GM18907 (cell line): ENCODE measurements around the gene TMPRSS6.

Experiments
- ATAC-seq: cut with Tn5 transposase; IDR thresholded peaks from one replicate; pipeline ENCODE4 v1.9.1; 2021; ENCODE audit warnings: mild to moderate bottlenecking, moderate library complexity; ENCODE audit not compliant: unreplicated experiment

Gene TMPRSS6

DNA sequence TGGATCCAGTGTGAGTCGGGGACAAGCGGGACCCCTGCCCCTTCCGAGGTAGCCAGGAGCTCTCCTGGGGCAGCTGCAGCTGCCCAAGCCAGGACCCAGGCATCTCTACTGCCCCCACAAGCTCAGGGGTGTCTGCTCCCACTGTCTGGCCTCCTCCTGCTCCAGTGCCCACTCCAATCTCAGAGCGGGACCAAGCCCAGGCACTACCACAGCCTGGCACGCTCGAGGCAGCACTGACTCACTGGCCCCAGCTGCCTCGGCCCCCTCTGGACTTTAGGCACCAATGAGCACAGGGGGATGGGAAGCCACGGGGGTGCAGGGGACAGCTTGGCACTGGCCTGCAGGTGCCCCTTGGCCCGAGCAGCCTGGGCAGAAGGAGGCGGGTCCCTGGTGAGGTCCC lies 32.0 kb upstream of the TMPRSS6 start:
- no peak for ATAC-seq

DNA sequence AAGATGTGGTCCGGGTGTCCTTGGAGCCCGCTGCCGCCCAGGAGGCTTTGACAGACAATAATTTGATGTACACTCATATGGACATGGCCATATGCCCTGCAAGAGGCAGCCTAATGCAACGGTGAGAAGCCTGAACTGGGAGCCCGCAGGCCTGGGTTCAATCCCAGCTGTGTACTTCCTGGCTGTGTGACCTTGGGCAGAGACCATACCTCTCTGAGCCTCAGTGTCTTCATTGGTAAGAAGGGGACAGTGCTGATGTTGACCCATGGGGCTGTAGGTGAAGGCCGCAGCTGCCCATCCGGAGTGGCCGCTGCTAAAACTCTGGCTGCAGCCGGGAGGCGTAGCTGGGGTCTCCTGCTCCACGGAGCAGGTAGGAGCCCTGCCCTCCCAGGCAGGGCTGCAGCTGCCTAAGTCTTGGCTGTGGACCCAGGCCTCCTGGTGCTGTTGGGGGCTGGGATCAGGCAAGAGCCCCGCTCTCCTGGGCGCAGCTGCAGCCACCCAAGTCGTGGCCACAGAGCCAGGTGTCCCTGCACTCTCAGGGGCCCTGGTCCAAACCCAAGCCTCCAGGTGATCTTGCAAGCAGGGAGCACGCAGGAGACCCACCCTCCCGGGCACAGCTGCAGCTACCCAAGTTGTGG lies 31.3 kb upstream of the TMPRSS6 start:
- no peak for ATAC-seq

DNA sequence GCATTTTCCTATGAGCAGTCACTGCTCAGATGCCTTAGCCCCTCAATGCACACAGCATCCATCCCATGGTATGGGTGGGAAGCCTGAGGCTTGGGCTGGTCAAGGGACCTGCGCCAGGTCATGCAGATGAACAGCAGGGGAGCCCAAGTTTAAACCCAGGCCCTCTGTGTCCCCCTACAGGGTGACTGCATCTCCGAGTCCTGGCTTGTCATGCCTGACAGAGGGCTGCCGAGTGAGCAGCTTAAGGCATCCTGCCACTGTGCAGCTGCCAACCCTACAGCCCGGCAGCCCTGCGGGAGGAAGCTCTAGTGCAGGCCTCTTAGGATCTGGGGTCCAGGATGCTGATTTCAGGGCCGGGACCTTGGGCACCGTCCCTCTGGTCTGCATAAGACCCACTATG lies 30.2 kb upstream of the TMPRSS6 start:
- no peak for ATAC-seq

DNA sequence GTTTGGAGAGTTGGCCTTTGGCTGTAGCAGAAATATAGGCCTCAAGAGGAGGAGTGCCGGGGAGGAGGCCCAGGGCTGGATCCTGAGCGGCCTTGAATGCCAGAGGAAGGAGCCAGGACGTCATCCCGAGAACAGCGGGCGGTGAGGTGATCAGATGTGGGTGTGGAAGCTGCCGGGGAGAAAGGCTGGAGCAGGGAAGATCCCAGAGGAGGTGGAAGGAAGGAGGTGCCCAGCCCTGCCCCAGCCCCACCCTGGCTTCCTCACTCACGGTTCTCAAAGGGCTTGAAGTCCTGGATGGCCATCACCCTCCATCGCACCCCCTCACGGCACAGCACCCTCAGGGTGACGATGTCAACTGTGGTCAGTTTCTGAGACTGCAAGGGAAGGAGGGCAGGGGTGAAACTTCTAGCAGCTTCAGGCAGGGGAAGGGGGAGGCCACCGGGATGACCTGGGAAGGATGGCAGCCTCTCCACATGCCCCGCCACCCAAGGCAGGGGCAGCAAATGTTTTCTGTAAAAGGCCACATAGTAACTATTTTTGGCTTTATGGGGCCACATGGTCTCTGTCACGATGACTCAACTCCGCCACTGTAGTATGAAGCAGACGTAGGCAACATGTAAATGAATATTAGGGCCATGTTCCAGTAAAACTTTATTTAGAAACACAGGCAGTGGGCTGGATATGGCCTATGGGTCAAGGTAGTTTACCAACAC lies 29.5 kb upstream of the TMPRSS6 start:
- ATAC-seq = no peak

DNA sequence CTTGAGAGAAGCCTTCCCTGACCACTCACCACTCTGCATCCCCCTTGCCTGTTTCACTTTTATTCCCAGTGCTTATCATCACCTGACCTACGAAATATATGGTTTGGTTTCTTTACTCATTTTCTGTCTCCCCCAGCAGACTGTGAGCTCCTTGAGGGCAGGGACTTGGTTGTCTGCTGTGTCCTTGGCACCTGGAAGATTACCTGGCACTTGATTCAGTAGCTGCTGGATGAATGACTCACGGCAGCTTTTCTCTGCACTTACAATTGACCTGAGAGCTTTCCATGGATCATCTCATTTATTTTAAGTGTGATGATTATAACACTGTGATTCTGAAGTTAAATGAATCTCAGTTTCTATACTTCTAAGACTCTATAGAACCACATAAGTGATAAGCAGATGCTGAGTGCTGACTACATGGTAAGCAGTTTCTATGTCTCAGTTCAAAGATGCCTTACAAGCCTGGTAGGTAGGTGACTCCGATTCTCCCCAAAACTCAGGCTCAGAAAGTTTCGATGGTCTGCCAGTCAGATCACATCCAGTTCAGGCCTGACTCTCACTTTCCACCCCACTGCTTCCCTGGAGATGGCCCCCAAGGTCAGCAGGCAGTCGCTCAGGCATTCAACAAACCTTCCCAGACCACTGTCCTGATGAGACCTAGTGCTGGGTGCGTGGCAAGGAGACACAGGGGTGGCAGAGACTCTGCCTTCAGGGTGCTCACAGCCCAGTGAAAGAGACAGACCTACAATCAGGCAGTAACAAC lies 28.6 kb upstream of the TMPRSS6 start:
- ATAC-seq = no peak

DNA sequence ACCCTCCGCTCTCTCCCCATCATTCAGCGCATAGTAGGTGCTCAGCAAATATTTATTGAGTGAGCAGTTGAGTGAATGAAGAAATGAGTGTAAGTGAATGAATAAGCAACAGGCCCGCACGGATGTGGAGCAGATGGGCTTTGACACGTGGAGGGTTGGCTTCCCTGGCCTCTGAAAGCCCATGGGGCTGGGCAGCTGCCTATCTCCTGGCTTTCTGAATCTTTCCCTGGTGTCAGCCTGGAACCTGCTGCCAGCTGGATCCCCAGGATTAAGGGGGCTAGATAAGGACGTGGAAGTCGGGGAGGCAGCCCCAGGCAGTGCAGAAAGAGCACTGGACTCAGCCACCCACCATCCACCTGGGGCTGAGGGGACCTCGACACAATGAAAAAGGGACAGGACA lies 27.6 kb upstream of the TMPRSS6 start:
- ATAC-seq = no peak

DNA sequence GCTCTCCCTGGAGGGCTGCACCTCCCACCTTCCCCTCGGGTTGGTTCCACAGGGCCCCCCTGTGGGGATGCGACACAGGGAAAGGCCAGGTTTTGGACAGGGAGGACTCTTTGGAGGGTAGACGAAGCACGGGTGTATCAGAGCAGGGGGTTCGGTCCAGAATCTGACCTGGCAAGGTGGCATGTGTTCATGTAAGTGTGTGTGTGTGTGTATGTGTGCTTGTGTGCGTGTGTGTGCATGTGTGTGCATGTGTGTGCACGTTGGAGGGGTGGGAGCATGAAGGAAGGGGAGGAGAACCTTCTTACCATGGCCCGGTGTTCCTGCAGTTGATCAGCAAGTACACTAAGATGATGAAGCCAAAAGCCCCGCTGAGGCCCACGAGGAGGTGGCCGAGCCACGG lies 25.5 kb upstream of the TMPRSS6 start:
- no peak for ATAC-seq

DNA sequence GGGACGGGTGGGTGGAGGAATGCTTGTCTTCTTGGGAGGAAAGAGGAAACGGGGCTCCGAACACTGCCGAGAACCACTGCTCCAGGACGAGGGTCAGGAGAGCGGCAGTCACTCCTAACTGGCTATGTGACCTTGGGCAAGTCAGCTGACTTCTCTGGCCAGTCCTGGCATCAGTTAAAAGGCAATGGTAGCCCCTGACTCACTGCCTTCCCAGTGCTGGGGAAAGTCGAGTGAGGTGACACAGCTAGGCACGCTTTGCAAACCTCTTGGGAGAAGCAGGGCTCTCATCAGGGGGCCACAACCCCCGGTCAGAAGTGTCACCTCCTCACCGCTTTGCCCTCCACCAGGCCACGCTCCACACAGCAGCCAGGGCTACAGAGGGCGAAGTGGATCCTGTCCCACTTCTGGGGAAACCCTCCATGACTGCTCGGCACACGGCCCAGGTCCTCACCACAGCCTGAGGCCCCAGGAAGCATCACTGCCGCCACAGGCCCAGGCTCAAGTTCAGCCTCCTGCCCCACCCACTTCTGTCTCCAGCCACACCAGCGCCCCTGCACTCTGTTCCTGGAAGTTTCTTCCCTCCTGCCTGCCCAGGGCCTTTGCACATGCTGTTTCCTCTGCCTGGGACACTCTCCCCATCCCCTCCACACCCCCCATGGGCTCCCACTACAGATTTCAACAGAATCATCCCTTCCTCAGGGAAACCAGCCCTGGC lies 23.9 kb upstream of the TMPRSS6 start:
- ATAC-seq = no peak

DNA sequence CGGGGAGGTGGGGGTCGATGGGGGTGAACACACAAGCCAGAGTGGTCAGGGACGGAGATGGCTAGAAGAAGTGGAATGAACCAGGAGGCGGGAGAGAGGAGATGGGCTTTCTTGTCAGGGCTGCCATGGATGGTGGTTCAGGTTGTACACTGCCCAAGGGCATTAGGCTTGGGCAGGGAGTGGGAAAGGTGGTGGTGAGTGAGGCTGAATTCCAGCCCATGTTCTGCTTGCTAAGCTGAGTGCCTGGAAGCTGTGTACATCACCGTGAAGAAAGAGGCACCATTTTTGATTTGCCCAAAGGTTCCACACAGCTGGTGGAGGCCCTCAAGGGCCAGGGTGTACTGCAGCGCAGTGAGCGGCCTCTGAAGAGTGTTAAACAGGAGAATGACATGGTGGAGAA lies 23.3 kb upstream of the TMPRSS6 start:
- ATAC-seq = no peak

DNA sequence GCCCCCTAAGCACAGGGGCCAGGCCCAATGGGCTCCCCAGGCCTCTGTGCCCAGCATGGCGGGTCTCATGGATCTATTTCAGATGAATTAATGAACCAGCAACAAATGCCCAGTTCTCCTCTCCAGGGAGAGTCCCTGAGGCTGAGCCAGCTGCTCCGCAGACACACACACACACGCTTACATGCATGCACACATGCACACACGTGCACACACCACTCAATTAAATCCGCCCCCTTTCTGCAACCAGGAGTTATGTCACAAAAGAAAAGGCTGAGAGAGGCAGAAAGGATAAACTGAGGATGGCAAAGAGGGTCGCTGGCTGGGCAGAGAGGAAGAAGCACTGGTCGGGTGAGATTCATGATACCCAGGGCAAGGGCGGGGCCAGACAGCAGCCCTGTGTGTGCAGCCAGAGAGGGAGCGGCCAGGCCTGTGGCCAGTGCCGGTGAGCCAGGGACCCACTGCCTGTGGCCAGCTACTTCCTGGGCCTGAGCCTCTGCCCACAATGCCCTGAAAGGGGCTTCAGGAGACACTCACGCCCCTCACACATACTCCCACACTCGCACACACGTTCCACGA lies 20.4 kb upstream of the TMPRSS6 start:
- no peak for ATAC-seq

DNA sequence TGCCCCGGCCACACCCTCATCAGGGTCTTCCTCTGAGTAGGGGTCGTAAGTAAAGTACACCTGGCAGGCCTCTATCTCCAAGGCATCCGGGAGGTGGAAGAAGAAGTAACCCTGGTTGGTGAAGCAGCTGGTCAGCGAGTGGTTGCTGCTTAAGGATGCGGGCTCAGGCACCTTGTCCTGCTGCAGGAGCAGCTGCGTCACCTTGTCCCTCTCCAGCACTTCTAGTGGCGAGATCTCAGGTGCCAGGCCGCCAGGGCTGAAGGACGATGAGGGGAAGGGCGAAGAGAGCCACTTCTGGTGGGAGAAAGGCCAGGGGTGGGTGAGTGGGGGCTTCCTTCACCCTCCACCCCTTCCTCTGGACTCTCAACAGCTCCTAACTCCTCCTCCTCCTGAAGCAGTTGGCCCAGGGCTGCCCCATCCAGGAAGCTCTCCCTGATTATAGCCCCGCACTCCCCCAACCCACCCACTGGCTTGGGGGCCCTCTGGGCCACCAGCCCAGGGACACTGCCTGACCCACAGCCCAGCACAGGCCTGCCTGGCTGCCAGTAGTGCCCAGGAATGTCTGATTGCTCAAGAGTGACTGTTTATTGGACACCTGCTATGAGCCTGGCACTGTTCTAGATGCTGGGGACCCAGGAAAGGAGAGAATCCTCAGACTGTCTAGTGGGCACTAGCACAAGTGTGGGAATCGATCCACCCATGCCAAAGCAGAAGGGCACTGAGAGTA lies 19.2 kb upstream of the TMPRSS6 start:
- ATAC-seq = no peak

DNA sequence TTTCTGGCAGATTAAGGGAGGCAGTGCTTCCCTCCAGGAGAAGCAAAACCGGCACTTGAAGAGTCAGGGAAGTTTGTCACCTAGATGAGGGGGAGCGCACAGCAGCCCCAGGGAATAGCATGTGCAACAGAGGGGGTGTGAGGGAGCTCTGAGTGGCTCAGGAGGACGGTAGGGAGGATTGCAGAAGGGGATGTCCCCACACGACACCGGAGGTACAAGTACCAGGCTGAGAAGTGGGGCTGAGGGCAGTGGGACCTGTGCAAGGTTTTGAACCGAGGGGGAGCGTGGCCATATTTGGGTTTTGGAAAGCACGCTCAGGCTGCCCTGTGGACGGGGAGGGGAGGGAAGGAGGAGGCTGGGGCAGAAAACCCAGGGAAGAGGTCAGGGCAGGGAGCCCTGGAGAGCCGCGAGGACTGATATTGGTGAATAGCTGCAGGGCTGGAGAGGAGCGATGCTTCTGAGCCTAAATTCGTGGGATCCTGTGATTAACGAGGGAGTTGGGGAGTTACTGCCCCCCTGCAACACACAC lies 17.9 kb upstream of the TMPRSS6 start:
- ATAC-seq = no peak

DNA sequence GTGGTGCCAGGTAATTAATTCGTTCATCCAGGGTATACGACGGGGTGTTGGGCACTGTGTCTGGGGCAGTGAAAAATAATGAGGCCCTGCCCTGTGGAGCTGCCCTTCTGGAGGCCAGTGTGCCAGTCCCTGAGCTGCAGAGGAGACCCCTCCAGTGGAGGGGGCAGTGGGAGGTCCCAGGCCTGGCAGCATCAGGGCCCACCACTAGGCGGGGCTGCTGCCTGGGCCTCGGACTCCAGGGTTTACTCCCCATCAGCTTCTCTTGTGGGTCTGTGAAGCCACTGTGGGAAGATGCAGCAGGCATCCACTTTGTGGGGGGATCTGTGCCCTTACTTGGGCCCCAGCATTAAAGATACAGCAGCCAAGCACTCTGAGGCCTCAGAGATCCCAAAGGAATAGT lies 17.4 kb upstream of the TMPRSS6 start:
- no peak for ATAC-seq

DNA sequence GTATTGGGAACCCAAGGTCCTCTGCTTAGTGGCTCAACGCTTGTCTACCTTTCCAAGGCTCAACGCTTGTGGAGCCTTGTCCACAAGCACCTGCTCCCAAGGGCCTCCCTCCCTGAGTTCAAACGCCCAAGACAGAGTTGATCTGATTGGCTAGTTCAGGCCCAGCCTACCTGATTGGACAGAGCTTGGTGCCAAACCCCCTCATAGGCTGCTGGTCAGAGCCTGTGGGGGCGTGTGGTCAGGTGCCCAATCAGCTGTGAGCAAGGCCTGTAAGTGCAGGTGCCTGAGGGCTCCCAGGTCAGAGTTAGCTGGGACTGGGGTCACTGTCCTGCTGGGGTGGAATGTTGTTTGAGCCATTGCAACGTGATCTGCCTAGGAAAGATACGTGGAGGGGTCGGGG lies 16.9 kb upstream of the TMPRSS6 start:
- no peak for ATAC-seq

DNA sequence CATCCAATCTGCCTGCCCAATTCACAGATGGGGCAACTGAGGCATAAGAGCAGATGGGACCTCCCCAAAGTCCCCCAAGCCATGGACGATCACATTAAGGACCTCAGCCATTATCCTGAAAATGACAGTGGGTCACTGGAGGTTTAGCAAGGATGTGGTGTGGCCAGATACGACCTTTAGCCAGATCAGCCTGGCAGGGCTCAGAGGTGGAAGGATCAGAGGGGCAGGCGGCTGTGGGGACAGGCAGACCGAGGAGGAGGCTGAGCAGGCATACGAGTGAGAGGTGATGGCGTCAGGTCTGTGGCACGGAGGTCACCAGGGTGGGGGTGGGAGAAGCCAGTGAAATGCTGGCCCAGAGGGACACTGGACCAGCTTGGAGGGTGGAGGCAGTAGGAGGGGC lies 14.1 kb upstream of the TMPRSS6 start:
- no peak for ATAC-seq

DNA sequence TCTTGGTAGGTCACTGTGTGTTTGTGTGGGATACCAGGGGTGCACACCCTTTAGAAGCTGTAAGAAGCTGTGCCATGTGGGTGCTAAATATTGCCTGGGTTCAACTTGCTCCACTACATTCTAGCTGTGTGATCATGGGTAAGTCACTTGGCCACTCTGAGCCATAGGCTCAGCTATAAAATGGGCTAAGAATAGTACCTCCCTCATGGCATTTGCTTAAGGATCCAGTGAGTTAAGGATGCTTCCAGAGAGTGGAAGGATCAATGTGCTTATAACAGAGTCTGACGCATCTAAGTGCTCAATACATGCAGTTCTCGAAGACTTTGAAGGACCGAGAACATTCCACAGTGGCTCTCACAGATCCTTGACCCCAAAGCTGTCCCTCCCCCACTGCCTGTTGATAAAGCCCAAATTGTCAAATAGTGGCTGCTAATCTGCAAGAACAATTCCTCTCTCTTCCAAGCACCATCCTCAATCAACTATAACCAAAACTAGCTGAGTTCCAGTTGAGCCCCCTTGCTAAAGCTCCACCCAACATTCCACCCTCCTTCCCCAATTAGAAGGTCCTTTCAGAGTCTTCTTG lies 13.2 kb upstream of the TMPRSS6 start:
- ATAC-seq = no peak

DNA sequence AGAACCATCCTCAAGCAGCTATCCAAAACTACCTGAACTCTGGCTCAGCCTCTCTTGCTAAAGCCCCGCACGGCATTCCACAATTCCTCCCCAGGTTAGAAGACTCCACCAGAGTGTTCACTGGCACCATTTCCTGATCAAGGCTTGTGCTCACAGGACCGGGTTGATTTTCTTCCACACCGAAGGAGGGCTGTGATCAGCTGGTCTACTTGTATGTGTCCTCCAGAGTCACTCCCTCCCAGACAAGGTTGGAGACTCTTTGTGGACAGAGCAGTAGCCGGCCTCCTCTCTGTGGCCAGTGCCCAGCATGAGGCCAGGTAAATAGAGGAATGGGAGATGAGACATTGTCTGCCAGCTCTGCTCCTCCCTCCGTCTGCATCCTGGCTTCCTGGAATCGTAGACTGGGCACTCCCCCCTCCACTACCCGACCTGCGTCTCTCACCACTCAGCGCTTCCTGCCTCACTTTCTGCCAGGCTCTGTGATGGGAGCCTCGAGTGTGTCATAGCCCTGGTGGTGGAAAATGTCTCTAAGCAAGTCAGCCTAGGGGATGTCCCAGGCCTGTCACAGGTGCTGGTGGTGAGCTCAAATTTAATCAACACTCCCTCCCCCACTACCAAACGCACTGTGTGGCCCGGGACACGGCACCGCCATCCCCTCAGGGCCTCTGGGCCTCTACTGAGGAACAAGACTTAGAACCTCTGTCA lies 12.5 kb upstream of the TMPRSS6 start:
- peak; percentile 85 for ATAC-seq

DNA sequence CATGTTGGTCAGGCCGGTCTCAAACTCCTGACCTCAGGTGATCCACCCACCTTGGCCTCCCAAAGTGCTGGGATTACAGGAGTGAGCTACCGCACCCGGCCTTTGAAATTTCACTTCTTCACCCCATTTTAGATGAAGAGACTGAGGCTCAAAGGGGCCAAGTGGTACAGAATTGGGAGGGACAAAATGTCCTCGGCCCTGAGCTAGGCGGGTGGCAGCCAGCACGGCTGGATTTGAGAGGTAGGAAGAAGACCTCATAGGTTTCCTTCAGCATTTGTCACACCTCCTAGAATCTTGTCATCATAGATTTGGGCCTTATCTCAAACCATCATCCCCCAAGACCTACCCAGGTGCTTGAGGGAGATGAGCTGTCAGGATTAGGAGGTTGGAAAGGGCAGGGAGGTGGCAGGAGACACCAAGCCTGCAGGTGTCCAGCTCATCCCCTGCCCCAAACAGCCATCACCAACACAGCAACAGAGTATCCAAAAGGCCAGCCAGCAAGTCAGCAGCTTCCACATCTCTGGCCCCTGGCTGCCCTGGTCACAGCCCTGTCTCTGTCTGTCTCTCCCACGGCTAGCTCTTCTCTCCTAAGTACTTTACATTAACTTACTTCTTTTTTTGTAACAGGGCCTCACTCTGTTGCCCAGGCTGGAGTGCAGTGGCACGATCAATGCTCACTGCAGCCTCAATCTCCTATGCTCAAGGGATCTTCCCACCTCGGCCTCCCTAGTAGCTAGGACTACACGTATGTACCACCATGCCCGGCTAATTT lies 11.2 kb upstream of the TMPRSS6 start:
- ATAC-seq = no peak

DNA sequence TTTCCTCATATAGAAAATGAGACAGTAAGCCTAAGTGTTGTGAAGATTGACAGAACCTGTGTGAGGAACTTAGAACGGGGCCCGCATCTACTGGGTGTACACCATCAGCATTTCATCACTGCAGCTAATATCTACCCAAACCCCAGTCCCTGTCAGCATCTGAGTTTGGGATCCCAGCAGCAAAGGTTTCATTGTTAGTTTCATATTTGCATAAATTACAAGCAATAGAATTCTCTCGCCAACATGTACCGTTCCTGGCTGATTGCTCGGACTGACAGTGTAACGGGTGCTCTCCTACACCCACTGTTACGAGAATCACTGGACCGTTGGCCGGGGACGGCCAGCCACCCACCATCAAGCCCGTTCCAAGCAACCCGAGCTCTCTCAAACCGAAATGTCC lies 10.4 kb upstream of the TMPRSS6 start:
- ATAC-seq = no peak
